Keratinocyte (primary cell): ENCODE data around the gene MPO. TPM values are rescaled to one million over a fixed set of nuclear protein-coding genes. Genes with fewer than 3 reads are reported as not detected.

Experiments
- DNase-seq: peaks from one replicate; pipeline ENCODE4 v3.0.0-alpha.2; 2011; ENCODE audit warnings: low read depth, missing footprints, low spot score
- FAIRE-seq: peaks from 2 replicates; lab custom pipeline; 2011; peaks lifted over from hg19 to GRCh38; lab: Jason Lieb, UNC
- H2AFZ ChIP-seq: 2 replicates; pipeline ENCODE4 v1.6.0; 2012; ENCODE audit warnings: low read length, control low read depth, inconsistent platforms; ENCODE audit not compliant: control insufficient read depth
- H3K27ac ChIP-seq: 2 replicates; pipeline ENCODE4 v1.5.1; 2011; ENCODE audit warnings: low read length; ENCODE audit not compliant: control insufficient read depth, insufficient read depth
- H3K27me3 ChIP-seq: 3 replicates; pipeline ENCODE4 v1.6.0; 2011; ENCODE audit warnings: low read length; ENCODE audit not compliant: control insufficient read depth, insufficient read depth; ENCODE audit errors: extremely low read depth
- H3K36me3 ChIP-seq, 2 experiments: 2 replicates in 1 of 2; 3 replicates in 1 of 2; pipeline ENCODE4 v1.5.1; 2011; ENCODE audit warnings: low read length in 2 of 2, mild to moderate bottlenecking in 1 of 2; ENCODE audit not compliant: control insufficient read depth in 2 of 2, insufficient read depth in 2 of 2; ENCODE audit errors: extremely low read depth in 1 of 2
- H3K4me1 ChIP-seq: 3 replicates; pipeline ENCODE4 v1.5.1; 2011; ENCODE audit warnings: low read length; ENCODE audit not compliant: control insufficient read depth, insufficient read depth; ENCODE audit errors: extremely low read depth
- H3K4me2 ChIP-seq: 3 replicates; pipeline ENCODE4 v1.6.0; 2011; ENCODE audit warnings: low read depth, low read length; ENCODE audit not compliant: control insufficient read depth, insufficient read depth; ENCODE audit errors: extremely low read depth
- H3K4me3 ChIP-seq, 3 experiments: fragments of 200-600 bp in 1 of 3; sonication (generic) in 1 of 3; 2 replicates in 2 of 3; 3 replicates in 1 of 3; pipeline ENCODE4 v1.5.1; 2011 to 2016; ENCODE audit warnings: low read length in 3 of 3, mild to moderate bottlenecking in 3 of 3, control low read depth in 2 of 3, inconsistent platforms in 1 of 3, low read depth in 1 of 3, mixed read lengths in 1 of 3, mixed run types in 1 of 3, moderate library complexity in 1 of 3; ENCODE audit not compliant: control insufficient read depth in 2 of 3, insufficient read depth in 2 of 3; ENCODE audit errors: extremely low read depth in 1 of 3
- H3K79me2 ChIP-seq: 2 replicates; pipeline ENCODE4 v1.6.0; 2012; ENCODE audit warnings: low read length; ENCODE audit not compliant: control insufficient read depth, insufficient read depth
- H3K9ac ChIP-seq: 3 replicates; pipeline ENCODE4 v1.6.0; 2011; ENCODE audit warnings: low read length; ENCODE audit not compliant: control insufficient read depth, insufficient read depth; ENCODE audit errors: extremely low read depth
- H3K9me1 ChIP-seq: 3 replicates; pipeline ENCODE4 v1.6.0; 2011; ENCODE audit warnings: low read length; ENCODE audit not compliant: control insufficient read depth, insufficient read depth; ENCODE audit errors: extremely low read depth
- H3K9me3 ChIP-seq: 2 replicates; pipeline ENCODE4 v1.5.1; 2012; ENCODE audit warnings: low read depth, low read length; ENCODE audit not compliant: control insufficient read depth
- H4K20me1 ChIP-seq: 3 replicates; pipeline ENCODE4 v1.6.0; 2011; ENCODE audit warnings: low read length; ENCODE audit not compliant: control insufficient read depth, insufficient read depth; ENCODE audit errors: extremely low read depth
- CTCF ChIP-seq, 3 experiments: IDR thresholded peaks in 1 of 3; conservative IDR thresholded peaks in 1 of 3; optimal IDR thresholded peaks in 1 of 3; 2 replicates in 2 of 3; 3 replicates in 1 of 3; pipeline versions ENCODE3 to v1.5.1; 2011; ENCODE audit warnings: low read length in 3 of 3, mild to moderate bottlenecking in 3 of 3, moderate library complexity in 2 of 3, control low read depth in 1 of 3, inconsistent platforms in 1 of 3; ENCODE audit not compliant: insufficient read depth in 2 of 3; ENCODE audit errors: extremely low read depth in 1 of 3
- EZH2 ChIP-seq: IDR thresholded peaks from one replicate; pipeline ENCODE4 v1.6.1; 2012; ENCODE audit warnings: inconsistent platforms, mild to moderate bottlenecking, low read length, moderate library complexity
- dilution Hi-C: fragments of 300-500 bp; cut with MboI; formaldehyde crosslinking; loops from one replicate; pipeline ENCODE4 v1.7.0; 2020; ENCODE audit warnings: low sequenced_read_pairs; ENCODE audit not compliant: extremely low pct_ligation_motif_present
- polyA plus RNA-seq, 5 experiments: library from polyadenylated mRNA; depleted of rRNA in 3 of 5; stranded (reverse) in 3 of 5; stranded (forward) in 1 of 5; unstranded in 1 of 5; fragments of >200 nt; gene quantifications; 1 replicate in 1 of 5; 2 replicates in 3 of 5; 3 replicates in 1 of 5; pipeline versions ENCODE4 v1.2.1 to v1.2.3, GENCODE V29; 2011 to 2012; ENCODE audit warnings: missing spikeins in 2 of 5, low read depth in 1 of 5, low replicate concordance in 1 of 5

The MPO gene
- polyA plus RNA-seq, 1 donor (not counting 4 experiments of a cell fraction or from before 2014, with no cell fraction given): not detected

DNA sequence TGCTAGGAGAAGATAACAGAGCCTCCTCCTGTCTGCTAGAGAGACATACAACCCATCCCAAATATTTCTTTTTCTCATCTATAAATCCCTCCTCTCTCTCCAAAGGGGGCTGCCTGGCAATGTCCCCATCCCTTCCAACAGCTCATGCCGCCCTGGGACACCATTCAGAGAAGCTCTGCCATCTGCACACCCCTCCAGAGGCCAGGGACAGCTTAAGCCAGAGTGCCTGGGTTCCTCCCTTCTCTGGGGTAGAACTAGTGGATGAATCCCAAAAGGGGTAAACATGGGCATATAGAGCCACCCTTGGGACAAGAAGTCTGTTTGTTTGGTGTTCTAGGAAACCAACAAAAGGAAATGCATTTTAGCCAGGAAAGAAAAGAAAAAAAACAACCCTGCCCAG lies 44.9 kb downstream of the MPO start:
- H4K20me1 ChIP-seq: no peaks in the 10 kb centered on the region
- H3K79me2 ChIP-seq: no peaks in the 10 kb centered on the region
- no peak overlapping the region for H3K4me2 ChIP-seq
- H3K9me1 ChIP-seq: no peaks in the 10 kb centered on the region
- DNase-seq (no peak), FAIRE-seq (no peak)
- no peak overlapping the region for H3K9ac ChIP-seq
- H3K4me3 ChIP-seq: no peak overlapping the region
- H3K36me3 ChIP-seq: no peaks in the 10 kb centered on the region
- no peak overlapping the region for H3K27ac ChIP-seq
- TF ChIP-seq EZH2 (no peak), CTCF (optimal IDR thresholded peaks at IDR 0.05 in 1 of 3, IDR thresholded peaks at IDR 0.05 in 1 of 3, conservative IDR thresholded peaks at IDR 0.05 in 1 of 3; ENCODE audit: extremely low read depth in 1 of 3, insufficient read depth in 2 of 3, low read length in 3 of 3) (no peak)
- H3K27me3 ChIP-seq: peaks cover 17% of the 10 kb centered on the region
- no peaks in the 10 kb centered on the region for H3K9me3 ChIP-seq
- H3K4me1 ChIP-seq: no peaks in the 10 kb centered on the region
- dilution Hi-C loops: no loop called here
- H2AFZ ChIP-seq: no peak overlapping the region

- no peak for FAIRE-seq
- DNase-seq: no peak
- Histone ChIP-seq H3K36me3 (no peaks in the 10 kb centered on the region), H3K9me3 (no peaks in the 10 kb centered on the region), H3K4me1 (no peaks in the 10 kb centered on the region), H3K9me1 (no peaks in the 10 kb centered on the region), H3K79me2 (no peaks in the 10 kb centered on the region), H2AFZ (no peak overlapping the region), H3K27me3 (peaks cover 10% of the 10 kb centered on the region), H3K27ac (no peak overlapping the region), H4K20me1 (no peaks in the 10 kb centered on the region), H3K9ac (no peak overlapping the region), H3K4me2 (no peak overlapping the region), H3K4me3 (no peak overlapping the region)
- dilution Hi-C loops: no loop called here
- TF ChIP-seq EZH2 (no peak), CTCF (optimal IDR thresholded peaks at IDR 0.05 in 1 of 3, IDR thresholded peaks at IDR 0.05 in 1 of 3, conservative IDR thresholded peaks at IDR 0.05 in 1 of 3; ENCODE audit: extremely low read depth in 1 of 3, insufficient read depth in 2 of 3, low read length in 3 of 3) (no peak)
Measured at GRCh38 chr17:58234512-58234911, 46.2 kb downstream of the MPO start.
